ENCODE data around the gene CHST2. TPM values are rescaled to one million over a fixed set of nuclear protein-coding genes. Genes with fewer than 3 reads are reported as not detected.
"Not testable (repeated sequence)": the region's sequence is repeated elsewhere in the genome, so short reads cannot be mapped to it uniquely, and the experiment has no call there.

CHST2 gene
- total RNA-seq, 2 donors from 2014 or later: 5.3 to 5.6 TPM

- ATAC-seq (replicated peaks in 1 of 2) (no peak), DNase-seq (no peak)
- peaks cover 0 to 3% of the 10 kb centered on the region in 2 donors for H3K9me3 Mint-ChIP-seq
- H3K4me1 Mint-ChIP-seq (ENCODE audit: low read depth): no peaks in the 10 kb centered on the region
- H3K4me3 Mint-ChIP-seq: no peak overlapping the region
- peaks cover 0 to 2% of the 10 kb centered on the region in 2 donors for H3K36me3 Mint-ChIP-seq (ENCODE audit: insufficient read depth in 2 of 2)
- H3K27ac Mint-ChIP-seq: no peak overlapping the region
- no peaks in the 10 kb centered on the region for H3K27me3 Mint-ChIP-seq (ENCODE audit: low read depth)
These were observed 27.1 kb downstream of the CHST2 start for GRCh38 chr3:143146486-143147274.

DNA sequence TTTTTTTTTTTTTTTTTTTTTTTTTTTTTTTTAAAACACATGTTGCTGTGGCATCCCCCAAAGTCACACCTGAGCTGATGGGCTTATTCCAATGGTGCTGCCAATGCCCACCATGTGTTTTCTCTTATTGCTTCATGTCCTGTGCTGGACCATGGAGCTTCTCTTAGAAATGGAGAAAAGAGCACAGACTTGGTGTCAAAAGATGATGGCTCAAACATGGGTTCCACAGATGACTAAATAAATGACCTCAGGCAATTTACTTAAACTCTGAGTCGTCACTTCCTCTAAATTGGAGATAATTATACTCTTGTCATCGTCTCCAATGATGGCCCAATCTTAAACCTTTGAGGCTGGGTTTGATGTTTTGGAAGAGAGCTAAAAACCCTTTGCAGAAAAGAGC lies 28.1 kb downstream of the CHST2 start:
- Mint-ChIP-seq H3K9me3 (peaks cover 0 to 3% of the 10 kb centered on the region in 2 donors), H3K36me3 (ENCODE audit: insufficient read depth in 2 of 2) (peaks cover 0 to 2% of the 10 kb centered on the region in 2 donors), H3K4me3 (no peak overlapping the region), H3K27ac (no peak overlapping the region), H3K27me3 (ENCODE audit: low read depth) (no peaks in the 10 kb centered on the region), H3K4me1 (ENCODE audit: low read depth) (no peaks in the 10 kb centered on the region)
- DNase-seq (no peak), ATAC-seq (replicated peaks in 1 of 2) (peak; percentile 32 to 36)

- H3K4me1 Mint-ChIP-seq (ENCODE audit: low read depth): no peaks in the 10 kb centered on the region
- no peaks in the 10 kb centered on the region for H3K27me3 Mint-ChIP-seq (ENCODE audit: low read depth)
- no peak for DNase-seq
- no peaks in the 10 kb centered on the region for H3K9me3 Mint-ChIP-seq
- H3K36me3 Mint-ChIP-seq (ENCODE audit: insufficient read depth in 2 of 2): peaks cover 0 to 1% of the 10 kb centered on the region in 2 donors
- H3K27ac Mint-ChIP-seq: no peak overlapping the region
- no peak overlapping the region for H3K4me3 Mint-ChIP-seq
- ATAC-seq (replicated peaks in 1 of 2): no peak
These were observed 30.5 kb downstream of the CHST2 start for GRCh38 chr3:143150071-143150470.

GRCh38 chr3:143151004-143151731 lies 31.6 kb downstream of the CHST2 start:
- H3K9me3 Mint-ChIP-seq: no peaks in the 10 kb centered on the region
- H3K27ac Mint-ChIP-seq: no peak overlapping the region
- ATAC-seq (replicated peaks in 1 of 2) (no peak), DNase-seq (no peak)
- no peaks in the 10 kb centered on the region for H3K4me1 Mint-ChIP-seq (ENCODE audit: low read depth)
- H3K27me3 Mint-ChIP-seq (ENCODE audit: low read depth): no peaks in the 10 kb centered on the region
- no peaks in the 10 kb centered on the region for H3K36me3 Mint-ChIP-seq (ENCODE audit: insufficient read depth in 2 of 2)
- no peak overlapping the region for H3K4me3 Mint-ChIP-seq

DNA sequence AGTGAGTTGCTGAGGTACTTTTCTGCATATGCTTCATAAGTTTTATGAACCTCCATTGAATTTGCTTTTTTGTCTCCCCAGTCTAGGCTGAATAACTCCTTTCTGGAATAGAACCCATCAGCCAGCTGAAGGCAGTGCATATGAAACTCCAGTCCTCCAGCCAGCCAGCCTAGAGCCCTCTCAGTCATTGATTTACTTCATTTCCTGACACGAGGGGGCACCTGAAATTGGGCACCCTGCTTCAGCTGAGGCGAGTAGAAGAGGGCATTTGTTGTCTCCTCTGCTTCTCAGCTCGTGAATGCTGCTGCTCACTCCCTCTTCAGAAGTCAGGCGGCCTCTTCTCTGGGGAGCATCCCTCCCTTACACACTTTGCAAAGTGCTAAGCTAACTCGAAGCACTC lies 32.5 kb downstream of the CHST2 start:
- Mint-ChIP-seq H3K27ac (no peak overlapping the region), H3K36me3 (ENCODE audit: insufficient read depth in 2 of 2) (no peaks in the 10 kb centered on the region), H3K9me3 (no peaks in the 10 kb centered on the region), H3K4me3 (no peak overlapping the region), H3K4me1 (ENCODE audit: low read depth) (no peaks in the 10 kb centered on the region), H3K27me3 (ENCODE audit: low read depth) (no peaks in the 10 kb centered on the region)
- DNase-seq: no peak
- no peak for ATAC-seq (replicated peaks in 1 of 2)

DNA sequence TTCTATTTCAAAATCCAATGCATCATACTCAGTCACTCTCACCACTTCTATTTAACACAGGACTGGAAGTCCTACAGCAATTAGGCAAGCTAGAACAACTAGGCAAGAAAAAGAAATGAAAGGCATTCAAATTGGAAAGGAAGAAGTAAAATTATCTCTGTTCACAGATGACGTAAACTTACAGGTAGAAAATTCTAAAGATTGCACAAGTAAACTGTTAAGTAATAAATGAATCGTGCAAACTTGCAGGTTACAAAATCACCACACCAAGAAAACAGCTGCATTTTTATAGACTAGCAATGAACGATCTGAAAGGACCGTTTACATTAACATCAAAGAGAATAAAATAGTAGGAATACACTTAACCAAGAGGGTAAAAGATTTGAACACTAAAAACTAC lies 36.2 kb downstream of the CHST2 start:
- H3K9me3 Mint-ChIP-seq: no peaks in the 10 kb centered on the region
- no peak overlapping the region for H3K4me3 Mint-ChIP-seq
- no peaks in the 10 kb centered on the region for H3K27me3 Mint-ChIP-seq (ENCODE audit: low read depth)
- ATAC-seq (replicated peaks in 1 of 2): no peak
- no peak for DNase-seq
- H3K36me3 Mint-ChIP-seq (ENCODE audit: insufficient read depth in 2 of 2): no peaks in the 10 kb centered on the region
- H3K4me1 Mint-ChIP-seq (ENCODE audit: low read depth): peaks cover 26% of the 10 kb centered on the region
- H3K27ac Mint-ChIP-seq: no peak overlapping the region

- peak overlapping the region; percentile 1 to 63 for H3K4me3 Mint-ChIP-seq
- peak; percentile 89 to 91 for ATAC-seq (replicated peaks in 1 of 2)
- no peak overlapping the region for H3K27ac Mint-ChIP-seq
- peaks cover 38% of the 10 kb centered on the region for H3K4me1 Mint-ChIP-seq (ENCODE audit: low read depth)
- no peaks in the 10 kb centered on the region for H3K9me3 Mint-ChIP-seq
- H3K27me3 Mint-ChIP-seq (ENCODE audit: low read depth): no peaks in the 10 kb centered on the region
- no peaks in the 10 kb centered on the region for H3K36me3 Mint-ChIP-seq (ENCODE audit: insufficient read depth in 2 of 2)
- DNase-seq: peak; percentile 17 to 31
These were observed 38.7 kb downstream of the CHST2 start for GRCh38 chr3:143158014-143158988.

GRCh38 chr3:143160437-143160836 lies 40.9 kb downstream of the CHST2 start:
- peaks cover 59% of the 10 kb centered on the region for H3K4me1 Mint-ChIP-seq (ENCODE audit: low read depth)
- H3K27me3 Mint-ChIP-seq (ENCODE audit: low read depth): no peaks in the 10 kb centered on the region
- no peak for DNase-seq
- H3K9me3 Mint-ChIP-seq: no peaks in the 10 kb centered on the region
- ATAC-seq (replicated peaks in 1 of 2): no peak
- H3K27ac Mint-ChIP-seq: no peak overlapping the region
- no peak overlapping the region for H3K4me3 Mint-ChIP-seq
- H3K36me3 Mint-ChIP-seq (ENCODE audit: insufficient read depth in 2 of 2): no peaks in the 10 kb centered on the region

- Mint-ChIP-seq H3K27ac (peak overlapping the region; percentile 90), H3K27me3 (ENCODE audit: low read depth) (no peaks in the 10 kb centered on the region), H3K4me1 (ENCODE audit: low read depth) (peaks cover 69% of the 10 kb centered on the region), H3K9me3 (no peaks in the 10 kb centered on the region), H3K36me3 (ENCODE audit: insufficient read depth in 2 of 2) (no peaks in the 10 kb centered on the region), H3K4me3 (peak overlapping the region in 1 of 2 donors; percentile 78)
- ATAC-seq (replicated peaks in 1 of 2): no peak
- DNase-seq: no peak
These were observed 44.1 kb downstream of the CHST2 start for GRCh38 chr3:143163562-143164100.

DNA sequence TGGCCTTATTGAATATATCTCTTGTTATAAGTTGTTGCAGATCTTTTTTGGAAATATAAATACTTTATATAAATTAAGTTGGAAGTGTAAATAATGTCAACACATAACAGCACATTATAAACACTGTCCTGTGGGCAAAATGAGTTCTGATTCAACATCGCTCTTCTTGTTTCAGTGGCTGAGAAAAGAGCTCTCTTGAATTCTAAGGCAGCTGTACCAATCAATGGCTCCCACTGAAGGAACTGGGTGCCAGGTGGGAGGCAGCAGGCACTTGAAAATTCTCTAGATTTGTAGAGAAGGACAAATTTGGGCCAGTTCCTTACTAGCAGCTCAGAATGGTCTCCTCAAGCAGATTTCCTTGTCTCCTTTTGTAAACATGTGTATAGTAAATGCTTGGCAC lies 45.6 kb downstream of the CHST2 start:
- no peaks in the 10 kb centered on the region for H3K27me3 Mint-ChIP-seq (ENCODE audit: low read depth)
- peaks cover 73% of the 10 kb centered on the region for H3K4me1 Mint-ChIP-seq (ENCODE audit: low read depth)
- no peaks in the 10 kb centered on the region for H3K36me3 Mint-ChIP-seq (ENCODE audit: insufficient read depth in 2 of 2)
- H3K9me3 Mint-ChIP-seq: no peaks in the 10 kb centered on the region
- ATAC-seq (replicated peaks in 1 of 2) (peak; percentile 33 to 43), DNase-seq (no peak)
- H3K4me3 Mint-ChIP-seq: peak overlapping the region; percentile 70 to 78
- H3K27ac Mint-ChIP-seq: peak overlapping the region; percentile 90

- peak overlapping the region; percentile 70 to 78 for H3K4me3 Mint-ChIP-seq
- not testable (repeated sequence) for H3K9me3 Mint-ChIP-seq; H3K27me3 Mint-ChIP-seq (ENCODE audit: low read depth); H3K36me3 Mint-ChIP-seq (ENCODE audit: insufficient read depth in 2 of 2)
- peaks cover 79% of the 10 kb centered on the region for H3K4me1 Mint-ChIP-seq (ENCODE audit: low read depth)
- ATAC-seq (replicated peaks in 1 of 2) (peak; percentile 91 to 93), DNase-seq (peak; percentile 43 to 57)
- peak overlapping the region; percentile 90 for H3K27ac Mint-ChIP-seq
These were observed 46.2 kb downstream of the CHST2 start for GRCh38 chr3:143165612-143166285.

DNA sequence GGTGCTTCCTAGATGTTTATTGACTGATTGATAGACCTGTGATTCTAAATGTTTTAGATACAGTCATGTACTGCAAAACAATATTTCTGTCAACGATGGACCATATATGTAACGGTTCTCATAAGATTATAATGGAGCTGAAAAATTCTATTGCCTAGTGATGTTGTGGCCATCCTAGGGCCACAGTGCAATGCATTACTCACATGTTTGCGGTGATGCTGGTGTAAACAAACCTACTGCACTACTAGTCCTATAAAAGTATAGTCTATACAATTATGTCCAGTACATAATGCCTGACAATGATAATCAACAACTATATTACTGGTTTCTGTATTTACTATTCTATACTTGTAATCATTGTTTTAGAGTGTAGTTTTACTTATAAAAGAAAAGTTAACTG lies 46.8 kb downstream of the CHST2 start:
- ATAC-seq (replicated peaks in 1 of 2) (no peak), DNase-seq (no peak)
- Mint-ChIP-seq H3K36me3 (ENCODE audit: insufficient read depth in 2 of 2) (no peaks in the 10 kb centered on the region), H3K4me3 (no peak overlapping the region), H3K27me3 (ENCODE audit: low read depth) (no peaks in the 10 kb centered on the region), H3K9me3 (no peaks in the 10 kb centered on the region), H3K27ac (no peak overlapping the region), H3K4me1 (ENCODE audit: low read depth) (peaks cover 85% of the 10 kb centered on the region)
